BLaER1 (cell line): ENCODE measurements around the gene NDUFS7.

Experiments used
- H3K27ac ChIP-seq: shearing (Covaris generic); formaldehyde crosslinking; 2 replicates; pipeline ENCODE4 v1.8.1; 2022
- H3K27me3 ChIP-seq: shearing (Covaris generic); formaldehyde crosslinking; 2 replicates; pipeline ENCODE4 v1.8.1; 2022
- H3K36me3 ChIP-seq: shearing (Covaris generic); formaldehyde crosslinking; 2 replicates; pipeline ENCODE4 v1.8.1; 2022
- H3K4me1 ChIP-seq: shearing (Covaris generic); formaldehyde crosslinking; 2 replicates; pipeline ENCODE4 v1.8.1; 2022
- H3K4me2 ChIP-seq: shearing (Covaris generic); formaldehyde crosslinking; 2 replicates; pipeline ENCODE4 v1.8.1; 2022
- H3K4me3 ChIP-seq: shearing (Covaris generic); formaldehyde crosslinking; 2 replicates; pipeline ENCODE4 v1.8.1; 2022
- H3K9ac ChIP-seq: shearing (Covaris generic); formaldehyde crosslinking; 2 replicates; pipeline ENCODE4 v1.8.1; 2022
- H3K9me3 ChIP-seq: shearing (Covaris generic); formaldehyde crosslinking; 2 replicates; pipeline ENCODE4 v1.8.1; 2022
- H4K20me1 ChIP-seq: shearing (Covaris generic); formaldehyde crosslinking; 2 replicates; pipeline ENCODE4 v1.8.1; 2022
- Cebpa-rat ChIP-seq: shearing (Covaris generic); IDR thresholded peaks from 2 replicates; pipeline ENCODE4 v1.8.1; 2022

Gene NDUFS7

GRCh38 chr19:1355568-1356507 is 27.9 kb upstream of the NDUFS7 start:
- Histone ChIP-seq H4K20me1 (peaks cover 22% of the 10 kb centered on the region; the same call in 1 of the 2 replicates), H3K9ac (peak overlapping the region; percentile 86), H3K4me1 (peaks cover 48% of the 10 kb centered on the region), H3K9me3 (no peaks in the 10 kb centered on the region), H3K4me3 (peak overlapping the region; percentile 91), H3K36me3 (peaks cover 37% of the 10 kb centered on the region), H3K27ac (peak overlapping the region; percentile 88), H3K4me2 (peak overlapping the region; percentile 93), H3K27me3 (no peaks in the 10 kb centered on the region)
- TF ChIP-seq Cebpa-rat, result no peak

- no peak for TF ChIP-seq Cebpa-rat
- Histone ChIP-seq H3K9ac (peak overlapping the region; percentile 86; the same call in 1 of the 2 replicates), H3K4me1 (peaks cover 54% of the 10 kb centered on the region), H3K4me2 (peak overlapping the region; percentile 93), H3K27ac (no peak overlapping the region), H3K9me3 (no peaks in the 10 kb centered on the region), H3K36me3 (peaks cover 37% of the 10 kb centered on the region), H3K27me3 (no peaks in the 10 kb centered on the region), H4K20me1 (peaks cover 22% of the 10 kb centered on the region; the same call in 1 of the 2 replicates), H3K4me3 (peak overlapping the region; percentile 91; the same call in 1 of the 2 replicates)
Observed at GRCh38 chr19:1356508-1356865, 27.2 kb upstream of the NDUFS7 start.

GRCh38 chr19:1357531-1358109 is 26.1 kb upstream of the NDUFS7 start:
- H3K4me3 ChIP-seq, result no peak overlapping the region
- no peaks in the 10 kb centered on the region for H3K27me3 ChIP-seq
- peaks cover 43% of the 10 kb centered on the region for H3K36me3 ChIP-seq
- no peak for TF ChIP-seq Cebpa-rat
- peaks cover 66% of the 10 kb centered on the region for H3K4me1 ChIP-seq
- H3K4me2 ChIP-seq, result no peak overlapping the region
- H3K9me3 ChIP-seq, result no peaks in the 10 kb centered on the region
- peaks cover 22% of the 10 kb centered on the region; the same call in 1 of the 2 replicates for H4K20me1 ChIP-seq
- no peak overlapping the region for H3K9ac ChIP-seq
- no peak overlapping the region for H3K27ac ChIP-seq

- Histone ChIP-seq H3K27me3 (no peaks in the 10 kb centered on the region), H3K9me3 (no peaks in the 10 kb centered on the region), H3K27ac (peak overlapping the region; percentile 73), H3K4me2 (peak overlapping the region; percentile 99), H3K4me3 (peak overlapping the region; percentile 55), H4K20me1 (peaks cover 22% of the 10 kb centered on the region; the same call in 1 of the 2 replicates), H3K4me1 (peaks cover 77% of the 10 kb centered on the region), H3K9ac (peak overlapping the region; percentile 53), H3K36me3 (peaks cover 45% of the 10 kb centered on the region)
- no peak for TF ChIP-seq Cebpa-rat
Observed at GRCh38 chr19:1360126-1360817, 23.4 kb upstream of the NDUFS7 start.

- peaks cover 17% of the 10 kb centered on the region; the same call in 1 of the 2 replicates for H4K20me1 ChIP-seq
- H3K4me2 ChIP-seq, result peak overlapping the region; percentile 99
- H3K9ac ChIP-seq, result peak overlapping the region; percentile 53
- H3K4me3 ChIP-seq, result peak overlapping the region; percentile 55
- H3K27ac ChIP-seq, result peak overlapping the region; percentile 73
- TF ChIP-seq Cebpa-rat, result no peak
- peaks cover 45% of the 10 kb centered on the region for H3K36me3 ChIP-seq
- no peaks in the 10 kb centered on the region for H3K27me3 ChIP-seq
- H3K9me3 ChIP-seq, result no peaks in the 10 kb centered on the region
- H3K4me1 ChIP-seq, result peaks cover 79% of the 10 kb centered on the region
Observed at GRCh38 chr19:1360818-1361461, 22.8 kb upstream of the NDUFS7 start.

- Histone ChIP-seq H3K27me3 (no peaks in the 10 kb centered on the region), H4K20me1 (peaks cover 9% of the 10 kb centered on the region; the same call in 1 of the 2 replicates), H3K9ac (peak overlapping the region; percentile 70; the same call in 1 of the 2 replicates), H3K27ac (peak overlapping the region; percentile 86), H3K36me3 (peaks cover 52% of the 10 kb centered on the region), H3K4me3 (peak overlapping the region; percentile 58), H3K9me3 (no peaks in the 10 kb centered on the region), H3K4me2 (peak overlapping the region; percentile 99), H3K4me1 (peaks cover 79% of the 10 kb centered on the region)
- no peak for TF ChIP-seq Cebpa-rat
Observed at GRCh38 chr19:1361601-1362386, 21.9 kb upstream of the NDUFS7 start.

- H3K9ac ChIP-seq, result peak overlapping the region; percentile 70
- H3K27ac ChIP-seq, result peak overlapping the region; percentile 86
- H3K4me2 ChIP-seq, result peak overlapping the region; percentile 99
- H3K4me3 ChIP-seq, result peak overlapping the region; percentile 58
- no peaks in the 10 kb centered on the region for H3K9me3 ChIP-seq
- peaks cover 84% of the 10 kb centered on the region for H3K4me1 ChIP-seq
- no peaks in the 10 kb centered on the region for H3K27me3 ChIP-seq
- no peak for TF ChIP-seq Cebpa-rat
- peaks cover 9% of the 10 kb centered on the region; the same call in 1 of the 2 replicates for H4K20me1 ChIP-seq
- H3K36me3 ChIP-seq, result peaks cover 46% of the 10 kb centered on the region
Observed at GRCh38 chr19:1362387-1363257, 21.1 kb upstream of the NDUFS7 start.

GRCh38 chr19:1363599-1363998 is 20.1 kb upstream of the NDUFS7 start:
- peaks cover 36% of the 10 kb centered on the region for H3K36me3 ChIP-seq
- peaks cover 94% of the 10 kb centered on the region for H3K4me1 ChIP-seq
- H3K4me3 ChIP-seq, result peak overlapping the region; percentile 58
- no peaks in the 10 kb centered on the region for H3K9me3 ChIP-seq
- peak overlapping the region; percentile 86 for H3K27ac ChIP-seq
- H3K27me3 ChIP-seq, result no peaks in the 10 kb centered on the region
- no peak for TF ChIP-seq Cebpa-rat
- H4K20me1 ChIP-seq, result peaks cover 9% of the 10 kb centered on the region; the same call in 1 of the 2 replicates
- peak overlapping the region; percentile 99 for H3K4me2 ChIP-seq
- peak overlapping the region; percentile 70 for H3K9ac ChIP-seq
